Measurements from ENCODE around the gene C5.

DNA sequence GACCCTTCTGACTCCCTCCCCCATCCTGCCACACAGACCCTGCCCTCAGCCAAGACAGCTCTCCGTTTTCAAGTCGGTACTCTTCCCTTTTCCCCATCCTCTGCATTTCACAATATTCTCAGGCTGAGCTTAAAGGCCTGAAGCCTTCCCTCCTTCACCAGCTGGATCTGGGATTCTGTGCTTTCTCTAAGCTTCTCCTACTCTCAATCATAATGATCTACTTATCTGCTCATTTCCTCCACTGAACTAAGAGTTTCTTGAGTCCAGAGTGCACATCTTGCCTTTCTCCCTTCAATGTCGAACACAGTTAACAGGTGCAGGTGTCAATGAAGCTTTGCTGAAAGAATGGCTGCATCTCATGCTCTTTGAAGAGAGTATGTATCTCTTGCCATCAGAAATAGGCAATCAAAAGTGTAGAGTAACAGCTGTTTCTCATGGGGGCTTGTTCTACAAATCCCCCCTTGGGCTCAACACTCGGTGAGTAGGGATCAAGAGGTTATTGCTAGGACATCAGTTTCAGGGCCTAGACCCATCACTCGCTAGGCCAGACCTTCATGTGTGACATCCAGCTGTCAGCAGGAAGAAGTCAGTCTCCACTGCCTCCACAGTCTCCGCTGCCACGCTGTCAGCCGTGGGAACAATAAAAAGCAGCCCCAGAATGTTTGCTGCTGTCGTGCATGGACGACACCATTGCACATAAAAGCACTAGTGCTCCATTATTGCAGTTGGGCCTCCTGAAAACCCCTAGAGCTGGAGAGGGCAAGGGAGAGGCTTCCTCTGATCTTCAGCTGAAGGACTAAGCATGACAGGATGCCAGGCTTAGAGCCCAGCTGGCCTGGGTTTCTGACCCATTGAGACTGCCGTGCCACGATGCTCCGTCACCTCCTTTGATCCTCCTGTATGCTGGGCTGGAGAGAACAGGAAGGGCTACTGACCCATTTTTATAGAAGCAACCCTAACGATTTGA, 147.2 kb downstream of the C5 start:
- TF ChIP-seq, protein P1, sequence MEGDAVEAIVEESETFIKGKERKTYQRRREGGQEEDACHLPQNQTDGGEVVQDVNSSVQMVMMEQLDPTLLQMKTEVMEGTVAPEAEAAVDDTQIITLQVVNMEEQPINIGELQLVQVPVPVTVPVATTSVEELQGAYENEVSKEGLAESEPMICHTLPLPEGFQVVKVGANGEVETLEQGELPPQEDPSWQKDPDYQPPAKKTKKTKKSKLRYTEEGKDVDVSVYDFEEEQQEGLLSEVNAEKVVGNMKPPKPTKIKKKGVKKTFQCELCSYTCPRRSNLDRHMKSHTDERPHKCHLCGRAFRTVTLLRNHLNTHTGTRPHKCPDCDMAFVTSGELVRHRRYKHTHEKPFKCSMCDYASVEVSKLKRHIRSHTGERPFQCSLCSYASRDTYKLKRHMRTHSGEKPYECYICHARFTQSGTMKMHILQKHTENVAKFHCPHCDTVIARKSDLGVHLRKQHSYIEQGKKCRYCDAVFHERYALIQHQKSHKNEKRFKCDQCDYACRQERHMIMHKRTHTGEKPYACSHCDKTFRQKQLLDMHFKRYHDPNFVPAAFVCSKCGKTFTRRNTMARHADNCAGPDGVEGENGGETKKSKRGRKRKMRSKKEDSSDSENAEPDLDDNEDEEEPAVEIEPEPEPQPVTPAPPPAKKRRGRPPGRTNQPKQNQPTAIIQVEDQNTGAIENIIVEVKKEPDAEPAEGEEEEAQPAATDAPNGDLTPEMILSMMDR (IDR thresholded peaks at IDR 0.05), result no peak
- no peak for TF ChIP-seq POLR2A (IDR thresholded peaks at IDR 0.05)
